EL (cell line): Measurements from ENCODE around the gene FOXP1.

ENCODE experiments used
- DNase-seq: peaks from one replicate; pipeline ENCODE4 v3.0.0-alpha.2; 2016

The FOXP1 gene

DNA sequence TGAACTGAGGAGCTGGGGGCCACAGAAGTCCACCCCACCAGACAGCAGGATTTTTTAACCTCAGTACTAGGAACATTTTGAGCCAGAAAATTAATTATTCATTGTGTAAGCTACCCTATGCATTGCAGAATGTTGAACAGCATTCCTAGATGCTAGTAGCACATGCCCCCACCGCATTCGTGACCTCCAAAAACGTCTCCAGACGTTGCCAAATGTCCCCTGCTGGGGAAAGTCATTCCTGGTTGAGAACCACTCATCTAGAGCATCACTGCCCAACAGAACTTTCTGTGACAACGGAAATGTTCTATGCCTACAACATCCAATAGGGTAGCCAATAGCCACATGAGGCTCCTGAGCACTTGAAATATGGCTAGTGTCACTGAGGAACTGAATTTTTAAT lies 333.5 kb downstream of the FOXP1 start:
- DNase-seq = no peak

DNA sequence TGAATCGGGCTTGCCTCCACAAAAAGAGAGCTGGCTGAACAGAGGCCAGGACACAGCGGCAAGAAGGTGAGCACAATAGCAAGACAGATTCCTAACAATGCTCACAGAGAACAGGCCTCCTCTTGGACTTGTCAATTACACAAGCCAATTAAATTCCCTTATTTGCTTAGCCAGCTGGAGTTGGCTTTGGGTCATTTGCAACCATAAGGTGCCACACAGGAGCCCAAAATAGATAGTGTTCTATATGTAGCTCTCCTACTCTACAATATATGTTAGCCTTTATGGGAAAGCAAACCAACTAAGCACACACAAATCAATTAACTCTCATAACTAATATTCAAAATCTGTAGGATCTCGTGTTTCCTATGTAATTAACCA lies 335.6 kb downstream of the FOXP1 start:
- DNase-seq = no peak

DNA sequence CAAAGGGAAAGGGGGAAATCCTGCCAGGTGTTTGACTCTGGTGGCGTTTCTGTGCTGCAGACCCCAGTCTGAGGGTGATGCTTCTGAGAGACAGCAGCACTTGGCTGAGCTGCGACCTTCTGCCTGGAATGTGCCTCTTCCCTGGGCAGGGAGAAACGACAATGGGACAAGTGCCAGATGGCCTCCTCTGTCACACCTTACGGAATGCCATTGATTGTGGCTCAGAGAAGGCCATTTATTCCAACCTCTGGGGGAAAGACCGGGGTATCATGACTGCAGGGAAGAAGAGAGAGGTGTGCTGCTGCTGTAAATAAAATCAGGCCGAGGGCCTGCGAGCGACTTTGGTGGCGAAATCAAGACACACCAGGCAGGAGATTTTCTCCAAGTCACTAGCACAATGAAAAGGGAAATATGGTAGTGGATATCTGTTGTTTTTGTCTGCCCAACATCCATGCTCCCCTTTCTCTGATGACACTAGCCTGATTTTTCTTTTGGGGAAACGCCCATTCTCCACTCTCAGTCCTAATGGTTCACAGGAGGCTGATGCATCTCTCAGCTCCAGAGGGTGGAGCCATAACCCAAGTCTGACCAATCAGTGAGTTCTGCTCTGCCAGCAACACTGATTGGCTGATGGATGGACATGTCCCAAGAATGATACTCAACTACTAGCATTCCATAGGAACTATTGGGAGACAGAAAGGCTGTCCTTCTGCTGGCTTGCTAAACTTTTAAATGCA lies 336.1 kb downstream of the FOXP1 start:
- peak; percentile 50 for DNase-seq

DNA sequence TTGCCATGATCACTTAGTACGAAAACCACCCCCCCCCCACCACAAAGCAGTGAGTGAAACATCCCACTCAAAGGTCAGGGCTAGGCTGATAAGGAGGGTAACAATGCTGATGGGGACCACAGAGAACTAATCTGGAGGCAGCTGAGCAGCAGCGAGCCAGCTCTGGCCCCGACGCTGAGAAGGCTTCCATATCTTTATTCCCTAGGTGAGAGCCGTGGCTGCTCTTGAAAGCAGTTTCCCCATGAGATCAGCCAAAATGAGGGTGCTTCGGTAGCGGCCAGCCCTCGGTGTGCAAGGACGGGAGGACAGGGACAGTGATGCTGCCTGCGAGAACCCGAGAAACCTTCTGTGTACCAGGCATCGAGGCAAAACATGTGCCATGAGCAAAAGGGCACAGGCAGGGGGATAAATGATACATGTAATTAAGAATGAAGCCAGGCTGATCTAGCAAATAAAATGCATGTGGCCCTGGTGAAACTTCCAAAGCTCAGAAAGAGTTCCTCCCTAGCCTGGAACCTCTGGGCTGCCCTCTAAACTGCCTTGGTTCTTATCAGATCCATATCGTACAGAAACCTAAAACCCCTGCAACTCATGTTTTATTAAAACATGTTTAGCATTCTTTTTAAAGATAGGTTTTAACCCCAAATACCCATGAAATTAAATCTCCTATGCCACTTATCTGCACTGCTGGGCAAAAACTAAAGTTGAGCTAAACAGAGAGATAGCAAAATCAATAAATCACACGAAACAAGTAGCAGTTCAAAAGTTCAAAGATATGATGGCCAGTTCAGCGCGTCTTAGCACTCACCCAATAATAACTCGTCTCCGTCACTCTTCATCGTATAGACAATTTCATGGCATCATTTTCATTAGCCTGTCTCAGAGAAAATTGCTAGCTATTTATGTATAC lies 337.3 kb downstream of the FOXP1 start:
- DNase-seq = no peak

DNA sequence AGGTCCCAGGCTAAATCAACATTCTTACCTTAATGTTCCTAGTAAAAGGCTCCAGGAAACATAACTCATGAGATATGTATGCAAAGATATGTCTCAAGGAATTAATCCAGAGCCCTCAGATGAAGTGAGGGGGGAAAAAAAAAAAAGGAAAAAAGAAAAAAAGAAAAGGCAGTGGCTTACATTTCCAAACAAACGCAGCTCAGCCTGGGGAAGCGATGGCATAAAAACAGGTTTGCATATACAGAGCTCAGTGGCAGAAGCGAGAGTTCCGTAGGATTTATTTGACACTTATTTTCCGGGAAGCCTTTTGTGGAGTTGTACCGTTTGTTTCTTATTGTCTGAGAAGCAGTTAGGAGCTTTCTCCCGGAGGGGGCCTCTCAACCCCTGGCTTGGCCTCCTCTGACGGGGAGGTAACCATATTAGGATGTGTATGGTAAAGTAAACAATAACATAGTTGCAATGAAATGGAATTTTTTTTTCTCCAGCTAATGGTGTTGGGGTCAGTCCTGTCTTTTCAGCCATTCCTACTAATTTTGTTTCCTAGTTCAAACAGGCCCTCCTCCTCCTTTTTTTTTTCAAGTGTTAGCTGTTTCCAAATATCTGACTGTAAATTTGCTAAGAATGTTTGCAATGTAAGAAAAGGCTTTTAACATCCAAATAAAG lies 338.6 kb downstream of the FOXP1 start:
- DNase-seq = peak; percentile 56

DNA sequence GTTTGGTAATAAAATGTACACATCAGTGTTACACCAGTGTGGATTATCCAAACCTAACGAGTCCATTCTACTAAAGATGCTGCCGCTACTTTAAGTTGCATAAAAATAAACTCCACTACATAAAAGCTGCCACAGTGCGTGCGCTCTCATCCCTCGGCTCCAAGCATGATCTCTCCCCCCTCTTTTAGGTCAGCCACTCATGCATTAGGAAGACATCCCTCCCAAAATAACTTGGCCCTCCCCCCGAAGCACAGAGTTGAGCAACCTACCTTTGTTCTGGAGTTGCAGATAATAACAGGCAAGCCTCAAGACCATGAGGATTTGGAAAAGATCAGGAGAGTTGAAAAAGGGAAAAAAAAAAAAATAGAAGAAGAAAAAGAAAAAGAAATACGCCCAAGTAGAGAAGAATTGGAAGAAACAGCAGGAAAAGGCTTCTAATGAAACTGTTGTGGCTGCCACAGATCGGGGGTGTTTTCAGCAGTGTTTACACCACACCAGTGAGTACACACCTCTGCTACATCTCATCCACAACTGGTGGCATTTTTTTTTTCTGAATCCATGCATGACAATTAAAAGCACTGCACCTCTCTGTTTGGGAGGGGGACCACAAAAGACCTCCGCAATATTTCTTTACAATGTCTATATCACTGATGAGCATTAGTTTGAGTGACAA lies 339.2 kb downstream of the FOXP1 start:
- DNase-seq = no peak

DNA sequence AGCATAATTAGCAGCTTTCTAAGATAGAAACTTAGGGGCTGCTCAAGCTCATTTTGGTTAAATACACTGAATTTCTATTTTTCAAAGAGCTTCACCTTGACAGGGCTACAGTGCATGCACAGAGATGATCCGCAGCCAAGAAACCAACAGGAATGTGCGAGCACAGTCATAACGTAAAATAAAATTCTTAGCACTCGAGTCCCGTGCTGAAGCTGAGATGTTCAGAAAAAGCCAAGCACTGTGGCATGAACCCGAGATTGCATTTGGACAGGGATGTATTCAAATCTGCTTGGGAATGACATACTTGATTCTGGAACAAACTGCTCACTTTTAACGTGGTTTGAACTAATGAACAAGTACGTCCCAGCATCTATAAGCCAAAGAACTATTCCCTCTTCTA lies 340.3 kb downstream of the FOXP1 start:
- DNase-seq = no peak

DNA sequence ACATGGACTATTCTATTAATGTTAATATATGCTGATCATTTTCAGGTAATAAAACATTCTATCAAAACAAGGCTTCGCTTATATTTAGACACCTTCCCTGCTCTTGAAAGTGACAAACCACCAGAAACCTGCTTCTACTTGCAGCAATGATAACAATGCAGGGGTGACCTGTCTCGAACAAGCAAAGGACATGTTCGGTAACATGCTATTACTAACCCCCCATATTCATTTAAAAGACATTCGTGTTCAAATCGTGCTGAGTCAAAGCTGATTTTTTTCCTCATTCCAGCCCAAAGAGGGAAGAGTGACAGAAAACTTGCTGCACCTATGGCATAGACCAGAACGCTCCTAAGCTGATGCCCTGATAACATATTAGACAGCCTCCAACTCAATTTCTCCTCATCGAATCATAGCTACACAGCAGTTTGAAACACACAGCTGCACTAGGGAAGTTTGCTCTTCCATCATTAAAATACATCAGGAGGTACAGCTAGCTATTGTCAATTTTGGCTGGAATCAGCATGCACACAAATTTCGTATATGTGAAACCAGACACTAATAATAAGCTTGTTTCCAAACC lies 341.5 kb downstream of the FOXP1 start:
- no peak for DNase-seq

DNA sequence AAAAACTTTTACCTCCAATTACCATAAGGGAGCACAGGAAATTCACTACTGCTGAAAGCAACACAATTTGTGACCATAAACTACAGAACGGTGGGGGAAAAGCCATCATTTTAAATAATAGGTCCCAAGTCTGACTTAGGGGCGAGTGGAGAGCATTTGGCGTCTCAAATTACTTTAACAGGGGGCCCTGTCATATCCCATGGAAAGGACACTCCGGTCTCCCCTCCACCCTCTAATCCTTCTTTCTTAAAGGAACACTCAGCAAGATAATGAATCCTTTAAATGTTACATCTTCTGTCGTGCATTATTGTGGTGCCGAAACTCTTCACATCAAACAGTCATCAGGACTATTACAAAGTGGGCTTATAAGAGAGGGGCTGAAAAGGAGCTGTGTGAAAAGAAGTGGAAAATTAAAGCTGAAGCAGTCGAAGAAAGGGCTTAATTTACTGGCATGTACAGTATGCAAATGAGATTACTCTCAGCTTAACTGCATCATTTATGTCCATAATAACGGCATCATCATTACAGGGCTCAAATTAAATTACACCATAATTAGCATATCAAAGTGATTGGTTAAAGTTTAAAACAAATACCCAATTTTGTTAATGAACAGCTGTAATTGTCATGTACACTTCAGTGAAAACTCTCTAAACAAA lies 342.2 kb downstream of the FOXP1 start:
- DNase-seq = no peak

DNA sequence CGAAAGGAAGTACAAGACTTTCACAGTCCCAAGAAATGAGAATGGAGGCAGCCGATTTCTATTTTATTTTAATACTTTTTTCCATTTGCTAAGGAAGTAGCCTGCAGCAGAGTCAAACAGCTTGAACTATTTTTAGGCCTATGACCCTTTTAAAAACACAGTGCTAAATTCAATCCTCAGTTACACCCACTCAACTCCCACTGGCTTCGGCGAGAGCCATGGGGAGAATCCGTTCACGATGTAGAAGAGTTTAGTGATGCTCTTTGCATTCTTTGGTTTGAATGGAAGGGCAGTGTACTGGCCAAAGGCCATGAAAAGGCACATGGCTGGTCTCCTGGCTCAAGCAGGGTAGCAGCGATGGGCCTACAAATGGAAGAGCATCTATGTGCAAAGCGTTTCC lies 343.5 kb downstream of the FOXP1 start:
- DNase-seq = no peak

DNA sequence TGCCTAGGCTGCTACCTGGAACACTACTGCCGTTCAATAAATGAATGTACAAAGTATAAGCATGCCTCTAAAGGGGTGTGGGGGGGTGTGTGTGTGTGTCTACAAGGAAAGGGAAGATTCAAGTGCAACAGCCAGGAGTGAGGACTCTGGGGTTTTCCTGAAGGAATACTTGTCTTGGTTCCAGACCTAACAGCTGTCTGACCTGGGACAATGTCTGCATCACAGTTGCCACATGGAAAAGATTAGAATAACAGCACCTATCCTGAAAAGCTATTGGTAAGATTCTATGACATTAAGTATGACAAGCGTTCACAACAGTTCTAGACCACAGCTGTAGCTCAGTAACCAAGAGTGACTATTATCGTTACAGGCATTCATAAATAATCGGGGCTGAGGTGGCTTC lies 345.2 kb downstream of the FOXP1 start:
- no peak for DNase-seq

DNA sequence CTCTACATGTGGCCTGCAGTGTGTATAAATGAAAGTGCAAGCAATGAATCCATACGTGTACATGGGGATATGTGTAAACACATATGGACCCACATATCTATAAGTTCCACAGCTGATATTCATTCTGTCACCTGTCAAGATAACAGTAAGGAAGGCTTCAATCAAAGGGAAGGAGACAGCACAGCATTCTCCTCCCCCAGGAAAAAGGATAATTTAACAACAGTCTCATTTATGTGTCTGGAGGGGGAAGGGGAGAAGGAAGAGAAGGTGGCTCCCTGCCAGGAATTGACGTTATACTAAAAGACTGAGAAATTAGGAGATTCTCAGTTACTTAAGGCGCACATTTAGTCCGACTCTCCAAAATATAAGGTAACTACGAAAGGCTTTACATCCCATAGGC lies 345.9 kb downstream of the FOXP1 start:
- no peak for DNase-seq

DNA sequence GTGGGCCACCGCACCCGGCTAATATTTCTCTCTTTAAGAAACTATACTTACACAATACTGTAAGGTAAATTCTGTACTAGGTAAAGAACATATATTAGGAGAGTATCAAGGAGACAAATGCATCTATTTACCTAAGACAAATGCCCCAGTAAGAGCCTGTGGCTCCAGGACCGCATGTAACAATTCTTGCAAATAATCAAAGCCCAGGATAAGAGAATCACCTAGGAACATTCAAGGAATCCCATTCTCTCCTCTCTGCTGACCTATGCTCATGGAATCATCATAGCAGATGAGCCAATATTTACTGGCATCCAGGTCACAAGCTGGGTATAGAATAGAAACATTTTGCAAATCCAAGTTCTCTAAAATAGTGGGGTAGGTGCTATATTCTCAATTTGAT lies 347.7 kb downstream of the FOXP1 start:
- DNase-seq = no peak

DNA sequence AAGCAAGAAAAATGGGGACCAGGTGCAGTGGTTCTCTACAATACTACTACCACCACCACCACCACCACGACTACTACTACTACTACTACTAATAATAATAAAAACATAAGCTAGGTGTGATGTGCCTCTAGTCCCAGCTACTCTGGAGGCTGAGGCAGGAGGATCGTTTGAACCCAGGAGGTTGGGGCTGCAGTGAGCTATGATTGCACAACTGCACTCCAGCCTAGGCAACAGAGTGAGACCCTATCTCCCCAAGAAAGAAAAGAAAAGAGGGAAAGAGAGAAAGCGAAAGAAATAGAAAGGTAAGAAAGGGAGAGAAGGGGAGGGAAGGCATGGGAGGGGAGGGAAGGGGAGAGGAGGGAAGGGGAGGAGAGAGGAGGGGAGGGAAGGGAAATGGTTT lies 350.6 kb downstream of the FOXP1 start:
- DNase-seq = no peak

DNA sequence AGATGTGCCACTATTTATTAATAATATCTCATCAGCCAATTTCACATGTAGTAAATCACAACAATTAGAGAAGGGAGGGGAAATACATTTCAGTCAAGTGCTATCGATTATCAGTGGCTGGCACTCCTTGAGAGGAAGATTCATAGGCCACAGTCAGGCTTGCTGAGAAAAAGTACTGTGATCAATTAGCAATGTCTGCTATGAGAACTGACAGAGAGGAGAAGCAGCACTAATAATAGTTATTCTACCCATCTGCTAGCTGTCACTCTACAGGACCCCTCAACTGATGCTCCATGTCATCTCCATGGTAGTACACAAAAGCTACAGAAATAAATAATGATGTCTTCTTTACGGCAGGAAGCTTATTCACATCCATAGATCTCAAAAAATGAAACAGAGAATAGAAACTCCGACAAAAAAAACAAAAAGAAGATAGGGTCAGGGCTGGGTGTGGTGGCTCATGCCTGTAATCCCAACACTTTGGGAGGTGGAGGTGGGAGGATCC lies 351.3 kb downstream of the FOXP1 start:
- no peak for DNase-seq

DNA sequence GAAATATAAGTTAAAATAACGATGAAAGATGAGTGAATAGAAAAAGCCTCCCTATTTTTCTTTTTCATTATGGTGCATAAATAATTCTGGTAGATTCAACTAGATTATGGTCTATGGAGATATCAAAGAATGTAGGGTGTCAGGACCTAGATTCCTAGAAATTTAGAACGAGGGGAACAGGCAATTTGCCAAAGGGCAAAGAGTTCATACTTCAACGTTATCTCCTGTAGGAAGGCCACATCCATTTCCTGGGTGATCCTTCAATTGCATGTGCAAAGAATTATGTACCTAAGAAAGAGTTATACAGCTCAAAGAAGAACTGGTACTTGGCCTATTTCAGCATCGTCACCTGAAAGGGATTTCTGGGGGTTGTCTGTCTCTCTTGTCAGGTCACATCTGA lies 351.8 kb downstream of the FOXP1 start:
- DNase-seq = no peak

DNA sequence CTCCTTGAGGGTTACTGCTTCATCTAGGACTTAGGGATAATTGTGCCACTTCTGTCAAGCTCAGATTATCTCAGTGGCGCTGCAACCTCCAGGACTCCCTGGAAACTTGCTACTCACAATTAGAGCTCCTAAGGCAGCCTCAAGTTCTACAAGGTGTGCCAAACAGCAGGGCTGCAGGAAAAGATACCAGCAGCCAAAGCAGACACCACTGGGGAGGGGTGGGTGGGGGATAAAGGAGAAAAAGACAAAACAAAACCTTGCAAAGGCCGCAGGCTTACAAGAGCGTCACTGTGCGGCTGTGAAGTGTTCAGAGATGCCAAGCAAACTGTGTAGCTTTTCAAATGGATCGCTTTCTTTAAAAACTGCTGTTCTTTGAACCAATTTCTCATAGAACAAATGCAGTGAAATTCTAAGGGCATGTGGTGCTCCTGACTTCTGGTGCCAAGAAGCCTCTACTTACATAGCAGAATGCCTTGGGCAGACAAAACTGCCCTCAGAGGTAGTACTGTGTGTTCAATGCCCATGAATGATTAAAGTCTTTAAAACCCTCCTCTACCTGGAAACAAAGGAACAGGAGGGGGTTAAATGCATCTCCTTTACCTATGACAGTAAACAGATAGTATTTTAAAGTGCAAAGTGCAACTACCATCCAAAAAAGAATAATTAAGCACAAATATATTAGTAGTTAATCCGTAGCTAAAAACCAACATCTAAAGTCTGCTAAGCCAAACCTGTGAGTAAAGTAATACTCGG lies 353.4 kb downstream of the FOXP1 start:
- no peak for DNase-seq

DNA sequence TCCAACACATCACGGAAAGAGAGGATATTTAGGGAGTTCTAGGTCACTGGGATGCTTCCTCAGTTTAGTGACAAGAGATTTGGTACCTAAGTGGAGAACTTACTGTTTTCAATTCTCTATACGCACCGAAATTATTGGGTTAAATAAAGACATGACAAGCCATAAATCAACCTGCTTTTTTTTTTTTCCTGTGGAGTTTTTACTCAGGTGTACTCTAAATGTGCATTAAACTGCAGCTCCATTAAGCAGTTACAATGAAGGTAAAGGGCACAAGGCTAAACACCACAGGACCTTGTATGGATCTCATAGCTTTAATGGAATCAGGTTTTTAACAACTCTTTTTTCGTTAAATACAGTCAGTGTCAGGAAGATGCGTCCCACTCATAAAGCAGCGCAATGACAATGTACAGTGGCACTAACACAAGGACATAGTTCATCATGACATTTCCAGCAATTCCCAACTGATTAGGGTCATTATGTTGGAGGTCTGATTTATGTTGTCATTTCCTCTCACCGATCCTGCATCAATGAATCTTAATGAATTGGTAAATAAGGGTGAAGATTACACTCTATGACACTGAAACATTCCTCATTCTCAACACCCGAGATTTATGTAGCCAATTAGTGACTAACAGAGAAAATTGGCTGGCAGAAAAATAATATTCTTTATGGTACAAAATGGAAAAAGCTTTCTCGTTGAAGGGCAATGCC lies 355.2 kb downstream of the FOXP1 start:
- DNase-seq = no peak

DNA sequence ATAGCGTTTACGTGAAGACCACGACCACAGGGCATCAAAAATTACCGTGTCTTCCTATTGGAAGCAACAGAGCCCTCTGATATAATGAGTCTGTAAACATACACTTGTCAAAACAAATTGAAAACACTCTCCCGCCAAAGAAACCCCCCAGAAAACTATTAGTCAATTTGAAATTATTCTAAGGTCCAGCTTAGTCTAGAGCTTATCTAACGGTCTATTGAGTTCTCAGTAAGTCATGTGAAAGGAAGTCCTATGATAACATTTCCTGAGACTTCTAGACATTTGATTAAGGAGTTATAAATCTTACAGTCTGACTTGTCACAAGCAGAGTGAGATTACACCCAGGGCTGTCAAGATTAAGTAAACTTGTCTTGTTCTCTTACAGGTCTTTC lies 356.3 kb downstream of the FOXP1 start:
- no peak for DNase-seq

DNA sequence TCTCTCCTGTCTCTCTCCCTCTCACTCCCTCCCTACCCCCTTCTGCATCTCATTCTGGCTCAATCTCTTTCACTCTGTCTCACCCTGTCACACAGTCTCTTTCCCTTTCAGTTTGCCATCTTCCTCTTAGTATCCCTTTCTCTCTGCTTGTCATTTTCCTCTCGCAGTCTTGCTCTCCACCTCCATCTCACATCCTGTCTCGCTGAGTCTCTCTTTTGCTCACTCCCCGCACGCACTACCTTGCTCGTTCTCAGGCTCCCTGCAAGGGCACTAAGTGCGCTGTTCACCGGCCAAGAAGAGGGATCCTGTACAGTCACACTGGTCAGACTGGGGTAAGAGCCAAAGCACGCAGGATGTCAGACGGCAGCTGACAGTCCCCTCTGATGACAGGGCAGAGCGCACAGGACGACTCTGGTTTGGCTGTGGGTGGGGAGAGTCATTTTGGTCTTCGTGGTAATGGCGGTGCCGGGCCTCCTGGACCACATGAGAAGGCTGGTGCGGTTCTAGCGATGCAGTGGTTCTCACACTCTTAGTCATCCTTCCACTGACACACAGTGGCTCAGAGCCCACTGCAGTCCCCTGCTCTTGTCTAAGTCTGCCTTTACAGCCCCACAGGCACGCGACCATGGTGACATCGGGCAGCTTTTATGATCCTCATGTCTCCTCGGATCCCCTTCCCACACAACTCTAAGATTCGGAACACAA lies 356.8 kb downstream of the FOXP1 start:
- DNase-seq = peak; percentile 30
